DND-41 (cell line): ENCODE measurements around the gene TPGS2.

Experiments
- ATAC-seq: fragments of 200-7000 bp; cut with Tn5 transposase; 3 replicates; pipeline ENCODE4 v1.9.1; 2021; ENCODE audit warnings: low read depth; ENCODE audit not compliant: insufficient read depth
- DNase-seq: peaks from one replicate; pipeline ENCODE4 v3.0.0-alpha.2; 2020
- H2AFZ ChIP-seq: 2 replicates; pipeline ENCODE4 v1.6.0; 2012; ENCODE audit warnings: low read depth, low read length
- H3K27ac ChIP-seq: 2 replicates; pipeline ENCODE4 v1.5.1; 2012; ENCODE audit warnings: low read length, inconsistent platforms
- H3K27me3 ChIP-seq: fragments of 200-600 bp; sonication (generic); 2 replicates; pipeline ENCODE4 v1.6.0; 2012; ENCODE audit warnings: low read length, mild to moderate bottlenecking, inconsistent platforms; ENCODE audit not compliant: insufficient read depth, poor library complexity
- H3K36me3 ChIP-seq: 2 replicates; pipeline ENCODE4 v1.5.1; 2012; ENCODE audit warnings: low read length, inconsistent platforms; ENCODE audit not compliant: insufficient read depth
- H3K4me1 ChIP-seq: 2 replicates; pipeline ENCODE4 v1.5.1; 2012; ENCODE audit warnings: mild to moderate bottlenecking, low read length; ENCODE audit not compliant: insufficient read depth
- H3K4me2 ChIP-seq: 2 replicates; pipeline ENCODE4 v1.6.0; 2012; ENCODE audit warnings: mild to moderate bottlenecking, moderate library complexity, low read length, inconsistent platforms; ENCODE audit not compliant: insufficient read depth
- H3K4me3 ChIP-seq, 2 experiments: fragments of 200-600 bp in 1 of 2; shearing (Covaris generic) in 1 of 2; 2 replicates each; pipeline ENCODE4 v1.5.1; 2012 to 2016; ENCODE audit warnings: inconsistent platforms in 2 of 2, low read length in 2 of 2, mild to moderate bottlenecking in 2 of 2, low read depth in 1 of 2, moderate library complexity in 1 of 2
- H3K79me2 ChIP-seq: 2 replicates; pipeline ENCODE4 v1.6.0; 2012; ENCODE audit warnings: low read length, inconsistent platforms; ENCODE audit not compliant: insufficient read depth
- H3K9ac ChIP-seq: 2 replicates; pipeline ENCODE4 v1.6.0; 2012; ENCODE audit warnings: low read depth, mild to moderate bottlenecking, inconsistent platforms, low read length, moderate library complexity
- H3K9me3 ChIP-seq: 2 replicates; pipeline ENCODE4 v1.5.1; 2012; ENCODE audit warnings: low read length, moderate library complexity, mild to moderate bottlenecking, inconsistent platforms; ENCODE audit not compliant: insufficient read depth, severe bottlenecking
- H4K20me1 ChIP-seq: 2 replicates; pipeline ENCODE4 v1.6.0; 2012; ENCODE audit warnings: low read length; ENCODE audit not compliant: insufficient read depth
- CTCF ChIP-seq: IDR thresholded peaks from 2 replicates; pipeline ENCODE4 v1.5.1; 2012; ENCODE audit warnings: borderline replicate concordance, low read length, moderate library complexity, mild to moderate bottlenecking; ENCODE audit not compliant: poor library complexity, severe bottlenecking; ENCODE audit errors: extremely low read depth
- EZH2 ChIP-seq: IDR thresholded peaks from 3 replicates; pipeline ENCODE4 v1.6.1; 2012; ENCODE audit warnings: borderline replicate concordance, low read depth, mild to moderate bottlenecking, moderate library complexity, low read length, inconsistent platforms; ENCODE audit not compliant: severe bottlenecking

The TPGS2 gene

GRCh38 chr18:36777566-36777965, 51.2 kb downstream of the TPGS2 start:
- no peak overlapping the region for H3K9ac ChIP-seq
- ATAC-seq, result no peak

GRCh38 chr18:36776650-36777049, 52.2 kb downstream of the TPGS2 start:
- Histone ChIP-seq H3K27me3 (no peaks in the 10 kb centered on the region), H3K9me3 (no peaks in the 10 kb centered on the region), H2AFZ (no peak overlapping the region), H3K36me3 (peaks cover 15% of the 10 kb centered on the region), H3K4me3 (no peak overlapping the region), H3K4me1 (peaks cover 2% of the 10 kb centered on the region), H3K27ac (no peak overlapping the region), H3K79me2 (no peaks in the 10 kb centered on the region), H3K4me2 (no peak overlapping the region), H4K20me1 (no peaks in the 10 kb centered on the region), H3K9ac (no peak overlapping the region)
- DNase-seq (no peak), ATAC-seq (no peak)
- TF ChIP-seq CTCF (no peak), EZH2 (no peak)

More at GRCh38 chr18:36777566-36777965, 51.2 kb downstream of the TPGS2 start:
- peaks cover 24% of the 10 kb centered on the region for H3K36me3 ChIP-seq
- DNase-seq, result no peak
- TF ChIP-seq EZH2, result no peak
- no peaks in the 10 kb centered on the region for H3K27me3 ChIP-seq
- H3K4me3 ChIP-seq, result no peak overlapping the region
- no peak overlapping the region for H3K4me2 ChIP-seq
- no peaks in the 10 kb centered on the region for H3K4me1 ChIP-seq
- H3K79me2 ChIP-seq, result no peaks in the 10 kb centered on the region
- no peak overlapping the region for H2AFZ ChIP-seq
- H3K9me3 ChIP-seq, result no peaks in the 10 kb centered on the region
- no peak overlapping the region for H3K27ac ChIP-seq
- H4K20me1 ChIP-seq, result no peaks in the 10 kb centered on the region

- H3K9ac ChIP-seq, result no peak overlapping the region
Observed at GRCh38 chr18:36775396-36775795, 53.4 kb downstream of the TPGS2 start.

GRCh38 chr18:36772241-36772723, 56.5 kb downstream of the TPGS2 start:
- TF ChIP-seq EZH2 (no peak), CTCF (no peak)
- Histone ChIP-seq H3K4me1 (peaks cover 9% of the 10 kb centered on the region), H4K20me1 (no peaks in the 10 kb centered on the region), H3K36me3 (no peaks in the 10 kb centered on the region), H3K4me3 (no peak overlapping the region), H3K27ac (no peak overlapping the region), H3K27me3 (no peaks in the 10 kb centered on the region), H3K4me2 (no peak overlapping the region), H2AFZ (no peak overlapping the region), H3K9me3 (no peaks in the 10 kb centered on the region), H3K79me2 (no peaks in the 10 kb centered on the region), H3K9ac (no peak overlapping the region)
- DNase-seq (no peak), ATAC-seq (no peak)

More at GRCh38 chr18:36775396-36775795, 53.4 kb downstream of the TPGS2 start:
- no peak for TF ChIP-seq EZH2
- no peaks in the 10 kb centered on the region for H3K9me3 ChIP-seq
- no peak overlapping the region for H3K27ac ChIP-seq
- ATAC-seq (no peak), DNase-seq (no peak)
- no peaks in the 10 kb centered on the region for H3K27me3 ChIP-seq
- no peak overlapping the region for H2AFZ ChIP-seq
- no peaks in the 10 kb centered on the region for H3K79me2 ChIP-seq
- H3K4me2 ChIP-seq, result no peak overlapping the region
- no peak overlapping the region for H3K4me3 ChIP-seq
- H3K36me3 ChIP-seq, result peaks cover 3% of the 10 kb centered on the region
- no peaks in the 10 kb centered on the region for H4K20me1 ChIP-seq
- H3K4me1 ChIP-seq, result peaks cover 9% of the 10 kb centered on the region

- Histone ChIP-seq H3K27me3 (no peaks in the 10 kb centered on the region), H4K20me1 (no peaks in the 10 kb centered on the region), H3K9ac (no peak overlapping the region), H3K4me1 (peaks cover 9% of the 10 kb centered on the region), H3K27ac (no peak overlapping the region), H3K9me3 (no peaks in the 10 kb centered on the region), H3K79me2 (no peaks in the 10 kb centered on the region), H3K4me3 (no peak overlapping the region), H2AFZ (no peak overlapping the region), H3K4me2 (no peak overlapping the region), H3K36me3 (no peaks in the 10 kb centered on the region)
- ATAC-seq (peak; percentile 62), DNase-seq (no peak)
- TF ChIP-seq EZH2 (no peak), CTCF (no peak)
Observed at GRCh38 chr18:36771245-36771644, 57.6 kb downstream of the TPGS2 start.
